Omental fat pad (tissue), 4 donors: ENCODE results near the gene EPM2A. TPM values are rescaled to one million over a fixed set of nuclear protein-coding genes. Genes with fewer than 3 reads are reported as not detected.
"Not testable (repeated sequence)": the region's sequence is repeated elsewhere in the genome, so short reads cannot be mapped to it uniquely, and the experiment has no call there.

Experiments
- ATAC-seq: fragments of 150-250 bp; one replicate; pipeline ENCODE4 v1.9.1; 2016; ENCODE audit warnings: mild to moderate bottlenecking, moderate library complexity; ENCODE audit not compliant: low FRiP score
- DNase-seq: peaks from one replicate; pipeline ENCODE4 v3.0.0-alpha.2; 2019; ENCODE audit warnings: low spot score
- total RNA-seq, 4 donors: library from RNA; depleted of rRNA; stranded (reverse); fragments of >200 nt; gene quantifications; one replicate each; pipeline ENCODE4 v1.1.0, GENCODE V29; 2016
- TF ChIP-seq, protein P1 (sequence below), 3 donors: fragments of 450-650 bp; IDR thresholded peaks; one replicate each; pipeline ENCODE4 v1.5.1; 2016 to 2017; ENCODE audit warnings: antibody characterized with exemption in 3 of 3, mild to moderate bottlenecking in 3 of 3, moderate library complexity in 2 of 3

The EPM2A gene
- total RNA-seq, 4 donors from 2014 or later: 11.2 to 15.3 (median 14.1) TPM

DNA sequence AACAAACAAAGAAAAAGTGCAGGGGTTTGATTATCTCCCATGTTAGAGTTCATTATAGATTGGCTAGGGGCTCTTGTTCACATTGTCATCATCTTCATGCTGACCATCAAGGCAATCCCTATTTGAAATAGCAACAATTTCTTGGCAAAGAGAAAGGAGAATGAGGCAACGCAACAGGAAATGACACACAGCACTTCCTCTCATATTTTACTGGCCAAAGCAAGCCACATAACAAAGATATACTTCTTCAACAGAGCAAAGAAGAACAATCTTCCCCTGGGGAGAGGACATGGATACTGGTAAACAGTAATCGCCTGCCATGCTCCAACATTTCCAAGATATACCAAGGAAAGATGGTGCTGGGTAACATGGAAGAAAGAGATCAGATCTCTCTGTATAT, 29.8 kb downstream of the EPM2A start:
- ATAC-seq (no peak), DNase-seq (no peak)
- TF ChIP-seq, protein P1, sequence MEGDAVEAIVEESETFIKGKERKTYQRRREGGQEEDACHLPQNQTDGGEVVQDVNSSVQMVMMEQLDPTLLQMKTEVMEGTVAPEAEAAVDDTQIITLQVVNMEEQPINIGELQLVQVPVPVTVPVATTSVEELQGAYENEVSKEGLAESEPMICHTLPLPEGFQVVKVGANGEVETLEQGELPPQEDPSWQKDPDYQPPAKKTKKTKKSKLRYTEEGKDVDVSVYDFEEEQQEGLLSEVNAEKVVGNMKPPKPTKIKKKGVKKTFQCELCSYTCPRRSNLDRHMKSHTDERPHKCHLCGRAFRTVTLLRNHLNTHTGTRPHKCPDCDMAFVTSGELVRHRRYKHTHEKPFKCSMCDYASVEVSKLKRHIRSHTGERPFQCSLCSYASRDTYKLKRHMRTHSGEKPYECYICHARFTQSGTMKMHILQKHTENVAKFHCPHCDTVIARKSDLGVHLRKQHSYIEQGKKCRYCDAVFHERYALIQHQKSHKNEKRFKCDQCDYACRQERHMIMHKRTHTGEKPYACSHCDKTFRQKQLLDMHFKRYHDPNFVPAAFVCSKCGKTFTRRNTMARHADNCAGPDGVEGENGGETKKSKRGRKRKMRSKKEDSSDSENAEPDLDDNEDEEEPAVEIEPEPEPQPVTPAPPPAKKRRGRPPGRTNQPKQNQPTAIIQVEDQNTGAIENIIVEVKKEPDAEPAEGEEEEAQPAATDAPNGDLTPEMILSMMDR (IDR thresholded peaks at IDR 0.05): no peak

DNA sequence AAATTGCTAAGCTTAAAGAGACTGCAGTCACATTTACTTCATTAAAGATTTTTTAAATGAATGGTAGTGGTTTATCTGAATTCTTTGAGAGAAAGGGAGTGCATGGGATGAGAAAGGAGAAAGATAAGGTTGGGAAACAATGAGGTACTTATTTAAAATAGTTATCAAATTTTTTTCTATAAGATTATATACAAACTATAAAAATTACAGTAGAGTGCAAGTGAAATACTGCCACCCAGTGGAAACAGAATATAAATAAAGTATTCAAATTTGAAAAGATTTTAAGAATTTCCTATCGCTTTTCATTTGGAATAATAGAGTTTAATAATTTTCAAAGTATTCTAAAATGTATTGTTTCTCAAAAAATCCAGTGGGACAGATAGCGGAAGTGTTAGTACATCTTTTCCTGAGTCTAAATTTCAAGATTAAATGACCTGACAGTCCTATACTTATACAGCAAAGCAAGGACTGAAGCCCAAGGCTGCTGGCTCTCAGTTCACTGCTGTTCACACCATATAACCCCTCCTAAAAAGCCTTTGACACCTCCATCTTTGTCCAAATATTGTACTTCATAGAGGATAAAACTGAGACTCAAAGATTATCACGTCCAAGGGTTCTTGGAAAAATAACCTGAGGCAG, 31.1 kb downstream of the EPM2A start:
- ATAC-seq: no peak
- no peak for DNase-seq
- TF ChIP-seq, protein P1 (IDR thresholded peaks at IDR 0.05): no peak

DNA sequence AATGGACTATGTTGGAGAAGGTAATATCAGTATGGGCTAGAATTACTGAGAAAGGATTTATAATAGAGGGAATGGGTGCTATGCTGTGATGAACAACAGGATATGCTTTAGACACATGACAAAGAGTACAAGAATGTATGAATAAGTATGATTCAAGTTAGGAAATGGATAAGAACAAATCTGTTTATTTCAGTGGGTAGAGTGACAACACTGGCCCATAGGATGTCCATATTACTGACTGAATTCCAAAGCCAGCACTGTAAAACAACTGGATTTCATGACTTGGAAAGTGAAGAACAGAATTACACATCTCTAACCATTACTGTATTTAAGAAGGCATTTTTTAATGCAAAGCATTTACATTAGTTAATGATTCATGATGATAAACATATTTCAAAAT, 35.9 kb downstream of the EPM2A start:
- ATAC-seq: no peak

DNA sequence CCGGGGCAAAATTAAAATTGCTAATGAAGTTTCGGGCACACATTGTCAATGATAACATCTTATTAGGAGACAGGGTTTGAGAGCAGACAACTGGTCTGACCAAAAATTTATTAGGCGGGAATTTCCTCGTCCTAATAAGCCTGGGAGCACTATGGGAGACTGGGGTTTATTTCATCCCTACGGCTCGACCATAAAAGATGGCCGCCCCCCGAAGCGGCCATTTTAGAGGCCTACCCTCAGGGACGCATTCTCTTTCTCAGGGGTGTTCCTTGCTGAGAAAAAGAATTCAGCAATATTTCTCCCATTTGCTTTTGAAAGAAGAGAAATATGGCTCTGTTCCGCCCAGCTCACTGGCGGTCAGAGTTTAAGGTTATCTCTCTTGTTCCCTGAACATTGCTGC, 37.9 kb downstream of the EPM2A start:
- not testable (repeated sequence) for ATAC-seq

More for the DNA sequence above, 35.9 kb downstream of the EPM2A start:
- TF ChIP-seq, protein P1 (IDR thresholded peaks at IDR 0.05): no peak
- DNase-seq: no peak

DNA sequence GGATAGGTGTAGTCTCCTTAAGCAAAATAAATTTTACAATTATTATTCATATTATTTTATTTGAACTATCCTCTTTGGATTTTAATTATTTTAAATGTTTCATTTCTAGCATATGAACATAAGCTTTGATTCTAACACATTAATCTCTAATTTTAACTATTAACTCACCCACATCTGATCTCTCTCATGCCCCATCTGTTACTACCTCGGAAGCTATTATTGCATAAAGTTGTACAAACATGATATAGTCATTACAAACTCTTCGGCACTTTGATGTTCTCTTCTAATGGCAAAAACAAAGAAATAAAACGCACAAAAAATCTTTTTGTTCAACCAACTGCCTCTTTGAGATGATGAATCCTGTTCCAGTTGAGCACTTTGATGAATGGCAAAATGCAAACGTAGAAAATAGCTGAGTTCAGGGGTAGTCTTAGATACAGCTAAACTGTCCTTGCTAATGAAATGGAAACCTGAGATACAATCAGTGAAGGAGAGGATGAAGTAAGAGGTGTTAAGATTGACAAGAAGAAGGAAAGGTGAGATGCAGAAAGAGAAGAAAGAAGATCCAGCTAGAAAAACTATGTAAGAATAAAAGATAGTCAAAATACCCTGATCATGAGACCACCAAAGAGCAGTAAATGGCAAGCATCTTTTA, 41.1 kb downstream of the EPM2A start:
- ATAC-seq (no peak), DNase-seq (no peak)
- TF ChIP-seq, protein P1 (IDR thresholded peaks at IDR 0.05): no peak

More for the DNA sequence above, 37.9 kb downstream of the EPM2A start:
- not testable (repeated sequence) for DNase-seq

DNA sequence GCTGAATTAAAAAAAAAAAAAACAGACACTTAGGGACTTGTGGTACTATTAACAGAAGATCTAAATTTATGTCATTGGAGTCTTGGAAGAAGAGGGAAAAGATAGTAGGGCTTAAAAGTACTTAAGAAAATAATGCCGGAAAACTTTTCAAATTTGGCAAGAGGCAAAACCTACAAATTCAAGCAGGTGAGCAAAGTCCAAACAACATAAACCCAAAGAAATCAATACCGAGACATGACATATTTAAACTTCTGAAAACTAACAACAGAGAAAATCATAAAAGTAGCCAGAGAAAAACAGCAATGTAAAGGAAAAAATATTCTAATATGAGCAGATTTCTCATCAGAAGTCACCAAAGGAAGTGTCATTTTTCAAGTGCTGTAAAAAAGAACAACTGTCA, 44.4 kb downstream of the EPM2A start:
- ATAC-seq (no peak), DNase-seq (no peak)
- TF ChIP-seq, protein P1 (IDR thresholded peaks at IDR 0.05): no peak

DNA sequence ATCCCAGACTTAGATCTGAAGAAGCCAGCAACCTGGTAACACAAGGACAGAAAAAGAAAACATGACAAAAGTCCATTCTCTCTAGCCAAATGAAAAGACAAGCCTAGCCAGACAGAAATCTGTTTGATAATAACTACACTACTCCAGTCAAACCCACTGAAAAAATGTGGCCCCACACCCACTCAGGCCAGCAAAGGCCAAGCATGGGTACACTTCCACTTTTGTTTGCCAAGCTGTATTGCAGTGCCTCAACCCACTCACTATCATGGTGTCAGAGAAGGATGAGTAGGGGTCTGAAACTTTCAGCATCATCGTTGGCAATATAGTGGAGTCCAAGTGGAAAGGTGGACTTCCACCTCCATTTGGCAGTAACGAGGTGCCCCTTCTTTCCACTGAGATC, 45.8 kb downstream of the EPM2A start:
- no peak for ATAC-seq
- no peak for DNase-seq
- TF ChIP-seq, protein P1 (IDR thresholded peaks at IDR 0.05): no peak
